22Rv1 (cell line): ENCODE data around the gene ZNF692.

Experiments used
- CTCF ChIP-seq: fragments of 450-650 bp; IDR thresholded peaks from 2 replicates; pipeline ENCODE4 v1.5.1; 2017; ENCODE audit warnings: mild to moderate bottlenecking
- ZFX ChIP-seq: fragments of 450-650 bp; IDR thresholded peaks from 2 replicates; pipeline ENCODE4 v1.6.1; 2017; ENCODE audit warnings: antibody characterized with exemption, borderline replicate concordance

- TF ChIP-seq CTCF, result no peak
- TF ChIP-seq ZFX, result no peak
Measured at GRCh38 chr1:248884632-248885295, 25.9 kb upstream of the ZNF692 start.
